Transverse colon (tissue), 4 donors: ENCODE measurements around the gene CD48.

ENCODE experiments used
- POLR2A ChIP-seq: fragments of 450-650 bp; IDR thresholded peaks from one replicate; pipeline ENCODE4 v1.6.1; 2016; ENCODE audit warnings: antibody characterized with exemption, mild to moderate bottlenecking, moderate library complexity
- POLR2AphosphoS5 ChIP-seq, 3 donors: sonication (generic); formaldehyde crosslinking; IDR thresholded peaks; one replicate each; pipeline ENCODE4 v1.6.1; 2016; ENCODE audit warnings: antibody characterized with exemption in 3 of 3
- TF ChIP-seq, protein P1 (sequence below), 5 experiments: fragments of 200-600 bp in 3 of 5; fragments of 450-650 bp in 2 of 5; sonication (generic) in 3 of 5; IDR thresholded peaks; 1 replicate in 2 of 5; 2 replicates in 3 of 5; pipeline ENCODE4 v1.5.1; 2016 to 2017; ENCODE audit warnings: antibody characterized with exemption in 5 of 5, inconsistent platforms in 3 of 5, mild to moderate bottlenecking in 2 of 5, moderate library complexity in 1 of 5

DNA sequence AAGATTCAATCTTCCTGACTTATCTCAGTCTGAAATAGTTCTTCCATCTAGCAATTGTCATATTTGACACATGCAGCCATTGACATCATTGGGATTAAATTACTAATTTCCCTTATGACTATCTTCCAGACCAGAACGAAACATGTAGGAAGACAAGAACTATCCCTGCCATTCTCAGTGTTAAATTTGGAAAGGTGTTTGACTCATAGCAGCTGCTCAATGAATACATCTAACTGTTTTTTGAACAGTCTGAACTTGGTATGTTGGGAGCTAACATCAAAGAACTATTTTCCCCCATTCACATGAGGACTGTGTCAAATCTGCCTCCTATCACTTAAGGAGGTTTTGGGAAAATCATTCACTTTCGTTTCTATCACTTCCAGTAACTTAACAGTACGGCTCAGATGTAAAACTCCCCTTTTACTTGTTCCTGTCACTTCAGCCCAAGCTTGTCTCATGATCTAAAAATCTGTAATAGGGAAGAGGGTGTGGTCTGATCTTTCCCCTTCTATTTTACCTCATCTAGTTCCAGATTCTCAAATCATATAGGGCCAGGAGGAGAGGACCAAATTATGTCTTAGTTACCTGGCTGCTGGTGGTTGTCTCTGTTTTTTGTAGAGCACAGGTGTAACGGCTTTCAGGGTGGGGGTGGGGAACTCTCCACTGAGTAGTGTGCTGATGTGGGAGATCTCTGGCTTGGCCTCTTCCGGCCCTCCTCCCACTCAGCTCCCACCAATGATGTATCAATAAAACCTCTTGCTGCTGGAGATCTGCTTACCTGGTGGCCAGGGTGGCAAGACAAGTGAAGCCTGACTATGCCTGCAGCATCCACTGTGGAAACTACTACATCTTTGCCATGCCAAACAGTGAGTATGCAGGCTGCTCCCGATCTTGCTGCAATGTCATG, 38.6 kb downstream of the CD48 start:
- TF ChIP-seq, protein P1, sequence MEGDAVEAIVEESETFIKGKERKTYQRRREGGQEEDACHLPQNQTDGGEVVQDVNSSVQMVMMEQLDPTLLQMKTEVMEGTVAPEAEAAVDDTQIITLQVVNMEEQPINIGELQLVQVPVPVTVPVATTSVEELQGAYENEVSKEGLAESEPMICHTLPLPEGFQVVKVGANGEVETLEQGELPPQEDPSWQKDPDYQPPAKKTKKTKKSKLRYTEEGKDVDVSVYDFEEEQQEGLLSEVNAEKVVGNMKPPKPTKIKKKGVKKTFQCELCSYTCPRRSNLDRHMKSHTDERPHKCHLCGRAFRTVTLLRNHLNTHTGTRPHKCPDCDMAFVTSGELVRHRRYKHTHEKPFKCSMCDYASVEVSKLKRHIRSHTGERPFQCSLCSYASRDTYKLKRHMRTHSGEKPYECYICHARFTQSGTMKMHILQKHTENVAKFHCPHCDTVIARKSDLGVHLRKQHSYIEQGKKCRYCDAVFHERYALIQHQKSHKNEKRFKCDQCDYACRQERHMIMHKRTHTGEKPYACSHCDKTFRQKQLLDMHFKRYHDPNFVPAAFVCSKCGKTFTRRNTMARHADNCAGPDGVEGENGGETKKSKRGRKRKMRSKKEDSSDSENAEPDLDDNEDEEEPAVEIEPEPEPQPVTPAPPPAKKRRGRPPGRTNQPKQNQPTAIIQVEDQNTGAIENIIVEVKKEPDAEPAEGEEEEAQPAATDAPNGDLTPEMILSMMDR (IDR thresholded peaks at IDR 0.05): no peak
- no peak for TF ChIP-seq POLR2A
- no peak for TF ChIP-seq POLR2AphosphoS5 (IDR thresholded peaks at IDR 0.05)
